ENCODE results near the gene BTNL9. TPM values are rescaled to one million over a fixed set of nuclear protein-coding genes. Genes with fewer than 3 reads are reported as not detected.

BTNL9 gene
- 0.65 and 0.89 TPM in 2 replicates for total RNA-seq (2021; fragmentation: NEBNext Ultra II Directional; extraction: Animal tissue kit (Norgen Biotek cat#: 25700))
- 0.23 and 0.46 TPM in 2 replicates for polyA plus RNA-seq (2011; rRNA removed)
- 0.62 TPM for polyA plus RNA-seq (2011; cell fraction: cytosol; rRNA removed)
- 0.97 TPM for polyA plus RNA-seq (2011; cell fraction: nucleus; rRNA removed)
- 0.56 to 1.2 TPM (median 0.60 TPM) in 3 of 4 replicates, not detected in the other for polyA plus RNA-seq (2012, experiment 1 of 2)
- 0.08 TPM for polyA plus RNA-seq (2012, experiment 2 of 2)
- 0.73 TPM for polyA plus RNA-seq (2013, experiment 1 of 2)
- 1.3 TPM for polyA plus RNA-seq (2013, experiment 2 of 2)
- 0.03 and 0.07 TPM in 2 replicates for polyA minus RNA-seq (2011; rRNA and poly(A)+ RNA removed)
- polyA minus RNA-seq (2011; cell fraction: cytosol; rRNA and poly(A)+ RNA removed): not detected
- polyA minus RNA-seq (2011; cell fraction: nucleus; rRNA and poly(A)+ RNA removed): 0.70 TPM
- long read RNA-seq, experiment 1: 0 reads
- long read RNA-seq, experiment 2, partial matches to known transcripts: 1 of 1 reads
- long read RNA-seq, experiment 2, other reads (novel, unspliced or antisense): 0 of 1 reads

DNA sequence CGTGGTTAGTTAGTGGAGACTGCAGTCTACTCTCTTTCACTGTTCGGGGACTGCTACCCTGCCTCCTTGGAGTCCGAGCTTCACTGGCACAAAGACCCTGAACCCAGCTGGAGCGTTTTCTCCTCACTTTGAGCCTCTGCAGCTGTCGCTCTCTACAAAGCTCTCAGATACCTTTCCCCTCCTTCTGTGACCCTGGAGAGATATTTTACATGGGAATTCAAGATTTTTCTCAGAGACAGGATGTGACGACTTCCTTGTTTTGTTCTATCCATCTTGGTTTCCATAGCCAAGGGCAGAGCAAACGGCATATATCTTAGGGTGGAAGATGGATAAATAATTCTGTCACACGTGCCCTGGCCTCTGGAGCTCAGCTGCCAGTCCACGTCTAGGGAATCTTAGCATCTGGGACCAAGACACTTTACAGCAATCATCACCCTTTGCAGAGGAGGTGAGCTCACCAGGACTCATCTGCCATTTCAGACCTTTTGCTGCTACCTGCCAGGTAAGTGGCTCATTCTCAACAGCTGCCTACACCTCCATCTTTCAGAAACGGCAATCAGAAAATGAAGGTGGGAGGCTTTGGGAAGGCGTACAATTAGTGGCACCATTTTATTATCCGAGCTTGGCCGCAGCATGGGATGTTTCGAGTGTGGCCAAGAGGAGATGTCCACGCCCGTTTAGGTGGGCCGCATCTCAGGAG lies at the start of gene BTNL9:
BTNL9 (plus strand) TSS at position 336 of the 700 bp plus-strand sequence. CDS start 5,224 bp downstream, outside the sequence.
- no peak within 1 kb of the TSS for H3K9ac ChIP-seq (replicated peaks in 1 of 4; ENCODE audit: extremely low read depth in 1 of 4, low read depth in 3 of 4, low read length in 3 of 4)
- no peak within 1 kb of the TSS for H3K14ac ChIP-seq (ENCODE audit: insufficient read length)
- WGBS, 2 experiments (ENCODE audit: extremely low coverage in 1 of 2, insufficient coverage in 1 of 2, insufficient read length in 1 of 2, insufficient replicate concordance in 2 of 2, low coverage in 1 of 2, low lambda C conversion rate in 2 of 2, missing lambda C conversion rate in 1 of 2): 81% methylated on average over 17 of the region's 17 CpGs; no CpG with 5 or more reads in 1 of the 2 experiments
- no peak within 1 kb of the TSS for H3K18ac ChIP-seq (ENCODE audit: extremely low read depth, low read length)
- no peak within 1 kb of the TSS for H3K4me2 ChIP-seq (ENCODE audit: insufficient read depth in 1 of 2, low read depth in 2 of 2, low read length in 2 of 2)
- no peak within 1 kb of the TSS for H4K8ac ChIP-seq (ENCODE audit: extremely low read depth, insufficient read depth, low read length)
- H2BK15ac ChIP-seq (ENCODE audit: low read length): no peak within 1 kb of the TSS
- H2BK12ac ChIP-seq (ENCODE audit: low read depth, low read length): no peak within 1 kb of the TSS
- H3K27me3 ChIP-seq (replicated peaks in 1 of 4; ENCODE audit: control insufficient read depth in 3 of 4, extremely low read depth in 1 of 4, insufficient read depth in 3 of 4, low read length in 3 of 4): no peaks in the 10 kb centered on the region; a peak in 1 of 7 replicates
- peaks cover 2 to 4% of the 10 kb centered on the region in 2 experiments; a peak in 2 of 4 replicates for H3K9me3 ChIP-seq (ENCODE audit: insufficient read depth in 2 of 2, low read depth in 1 of 2, low read length in 1 of 2)
- no peak within 1 kb of the TSS for H2BK20ac ChIP-seq (ENCODE audit: low read length)
- POLR2A ChIA-PET (ENCODE audit: partially characterized antibody): interaction anchor here (0.7 to 1.8 kb wide), 2 partner anchors 12 to 47 kb away, joined by 3 to 4 read pairs; no protein-coding TSS in a partner anchor
- no peaks in the 10 kb centered on the region for H3K79me1 ChIP-seq (ENCODE audit: low read depth, low read length)
- H2AFZ ChIP-seq (ENCODE audit: low read length): no peak within 1 kb of the TSS
- H3K4me3 ChIP-seq (ENCODE audit: extremely low read depth in 1 of 4, insufficient read depth in 2 of 4, low read depth in 3 of 4, low read length in 4 of 4): no peak within 1 kb of the TSS
- no peak within 1 kb of the TSS for H3K56ac ChIP-seq (replicated peaks; ENCODE audit: insufficient read length, low read depth, low read length)
- H2AK5ac ChIP-seq (ENCODE audit: low read depth, low read length): no peak within 1 kb of the TSS
- H3K4ac ChIP-seq (replicated peaks; ENCODE audit: insufficient read length, low read depth, low read length): no peak within 1 kb of the TSS
- no peak within 1 kb of the TSS for H3K23ac ChIP-seq (ENCODE audit: insufficient read length)
- no peaks in the 10 kb centered on the region for H4K20me1 ChIP-seq (replicated peaks in 1 of 2; ENCODE audit: control insufficient read depth in 1 of 2, insufficient read depth in 2 of 2, low read length in 2 of 2)
- TF ChIP-seq KDM5A (IDR thresholded peaks at IDR 0.05; ENCODE audit: low read length) (no peak), RAD21 (IDR thresholded peaks at IDR 0.05 in 1 of 2, conservative IDR thresholded peaks at IDR 0.05 in 1 of 2; ENCODE audit: low read depth in 2 of 2, low read length in 2 of 2) (no peak), FOSL1 (IDR thresholded peaks at IDR 0.05; ENCODE audit: insufficient read depth, low read depth, low read length) (no peak), GTF2F1 (IDR thresholded peaks at IDR 0.05; ENCODE audit: borderline replicate concordance, low read depth, low read length) (no peak), SUZ12 (IDR thresholded peaks at IDR 0.05; ENCODE audit: low read length) (no peak), TAF7 (optimal IDR thresholded peaks at IDR 0.05; ENCODE audit: borderline replicate concordance, low read depth, low read length) (no peak), CHD2 (IDR thresholded peaks at IDR 0.05; ENCODE audit: low read length) (no peak), BCL11A (IDR thresholded peaks at IDR 0.05; ENCODE audit: low read depth in 2 of 2, low read length in 2 of 2) (no peak)
- CTCF ChIA-PET (ENCODE audit: partially characterized antibody): interaction anchor here (0.5 to 1.4 kb wide), 3 partner anchors 9 to 172 kb away, joined by 3 to 4 read pairs (median 3); no protein-coding TSS in a partner anchor
- H2BK120ac ChIP-seq (replicated peaks; ENCODE audit: low read depth, low read length): no peak within 1 kb of the TSS
- H3K79me2 ChIP-seq (ENCODE audit: control insufficient read depth in 1 of 2, insufficient read depth in 2 of 2, low read length in 2 of 2): no peaks in the 10 kb centered on the region
- H3K27ac ChIP-seq (ENCODE audit: low read depth, low read length): no peak within 1 kb of the TSS
- H4K5ac ChIP-seq (ENCODE audit: insufficient read length, low read depth, low read length): no peak within 1 kb of the TSS
- no peak within 1 kb of the TSS for H4K91ac ChIP-seq (replicated peaks; ENCODE audit: insufficient read length, low read length)
- no peak for DNase-seq (ENCODE audit: low read depth in 1 of 2, low spot score in 2 of 2)
- FAIRE-seq: no peak
- H3K23me2 ChIP-seq (ENCODE audit: low read depth, low read length): no peaks in the 10 kb centered on the region
- no peaks in the 10 kb centered on the region for H3K36me3 ChIP-seq (ENCODE audit: control insufficient read depth in 2 of 4, insufficient read depth in 4 of 4, low read length in 3 of 4)
- H3K4me1 ChIP-seq (replicated peaks in 1 of 4; ENCODE audit: control insufficient read depth in 3 of 4, insufficient read depth in 4 of 4, low read length in 3 of 4): peaks cover 0 to 13% (median 8%) of the 10 kb centered on the region in 4 experiments; a peak in 5 of 7 replicates
- no peak within 1 kb of the TSS for H2BK5ac ChIP-seq (ENCODE audit: low read depth, low read length)
